Smooth muscle cell (in vitro differentiated cells): ENCODE data around the gene TBCD. TPM values are rescaled to one million over a fixed set of nuclear protein-coding genes. Genes with fewer than 3 reads are reported as not detected.
A peak's percentile ranks its signal among the peaks of the same experiment; 100 is the strongest.

ENCODE experiments used
- DNase-seq: peaks from one replicate; lab custom pipeline; 2025; ENCODE audit not compliant: unreplicated experiment; lab: John Stamatoyannopoulos, UW
- H2AFZ ChIP-seq: fragments of 200-600 bp; sonication (generic); 2 replicates; pipeline ENCODE4 v1.6.0; 2016; ENCODE audit warnings: antibody characterized with exemption, low read depth, mild to moderate bottlenecking
- H3F3A ChIP-seq: fragments of 200-600 bp; sonication (generic); 2 replicates; pipeline ENCODE4 v1.6.0; 2017; ENCODE audit warnings: antibody characterized with exemption, low read depth
- H3K27ac ChIP-seq: fragments of 200-600 bp; sonication (generic); 2 replicates; pipeline ENCODE4 v1.5.1; 2016; ENCODE audit warnings: low read depth, mild to moderate bottlenecking
- H3K27me3 ChIP-seq: fragments of 200-600 bp; sonication (generic); 2 replicates; pipeline ENCODE4 v1.6.1; 2016; ENCODE audit warnings: low read depth, mild to moderate bottlenecking
- H3K36me3 ChIP-seq: fragments of 200-600 bp; sonication (generic); 2 replicates; pipeline ENCODE4 v1.5.1; 2016; ENCODE audit warnings: low read depth
- H3K4me1 ChIP-seq: fragments of 200-600 bp; sonication (generic); 2 replicates; pipeline ENCODE4 v1.5.1; 2016; ENCODE audit warnings: low read depth
- H3K4me2 ChIP-seq: fragments of 200-600 bp; sonication (generic); 2 replicates; pipeline ENCODE4 v1.6.0; 2016; ENCODE audit warnings: mild to moderate bottlenecking
- H3K4me3 ChIP-seq: fragments of 200-600 bp; sonication (generic); 2 replicates; pipeline ENCODE4 v1.5.1; 2016; ENCODE audit warnings: mild to moderate bottlenecking
- H3K79me2 ChIP-seq: fragments of 200-600 bp; sonication (generic); 2 replicates; pipeline ENCODE4 v1.6.0; 2016; ENCODE audit warnings: low read depth, mild to moderate bottlenecking
- H3K9ac ChIP-seq: fragments of 200-600 bp; sonication (generic); 2 replicates; pipeline ENCODE4 v1.6.0; 2016; ENCODE audit warnings: low read depth
- H3K9me3 ChIP-seq: fragments of 200-600 bp; sonication (generic); replicated peaks from 2 replicates; pipeline ENCODE4 v1.5.1; 2016; ENCODE audit warnings: low read depth
- H4K20me1 ChIP-seq: fragments of 200-600 bp; sonication (generic); 2 replicates; pipeline ENCODE4 v1.6.0; 2016; ENCODE audit warnings: low read depth
- WGBS: methylation state at CpG from one replicate; pipeline ENCODE4 v1.1.7; 2016; ENCODE audit warnings: low lambda C conversion rate; 5-methylcytosine and 5-hydroxymethylcytosine counted together
- polyA plus RNA-seq: library from polyadenylated mRNA; unstranded; fragments of >200 nt; fragmentation: Nextera tagmentation; extraction: Ambion mirVana; gene quantifications from 2 replicates; pipeline ENCODE4 v1.2.1, GENCODE V29; 2016
- total RNA-seq: library from RNA; depleted of rRNA; stranded (reverse); fragments of >200 nt; gene quantifications from 2 replicates; pipeline ENCODE4 v1.2.3, GENCODE V29; 2014
- TF ChIP-seq, protein P1 (sequence below): fragments of 200-600 bp; sonication (generic); IDR thresholded peaks from 2 replicates; pipeline ENCODE4 v1.5.1; 2017; ENCODE audit warnings: borderline replicate concordance, mild to moderate bottlenecking, antibody characterized with exemption; ENCODE audit not compliant: insufficient read depth, poor library complexity, severe bottlenecking

The TBCD gene
- total and polyA plus RNA-seq, 2 experiments from 2014 or later: 29.1 to 38.8 TPM

DNA sequence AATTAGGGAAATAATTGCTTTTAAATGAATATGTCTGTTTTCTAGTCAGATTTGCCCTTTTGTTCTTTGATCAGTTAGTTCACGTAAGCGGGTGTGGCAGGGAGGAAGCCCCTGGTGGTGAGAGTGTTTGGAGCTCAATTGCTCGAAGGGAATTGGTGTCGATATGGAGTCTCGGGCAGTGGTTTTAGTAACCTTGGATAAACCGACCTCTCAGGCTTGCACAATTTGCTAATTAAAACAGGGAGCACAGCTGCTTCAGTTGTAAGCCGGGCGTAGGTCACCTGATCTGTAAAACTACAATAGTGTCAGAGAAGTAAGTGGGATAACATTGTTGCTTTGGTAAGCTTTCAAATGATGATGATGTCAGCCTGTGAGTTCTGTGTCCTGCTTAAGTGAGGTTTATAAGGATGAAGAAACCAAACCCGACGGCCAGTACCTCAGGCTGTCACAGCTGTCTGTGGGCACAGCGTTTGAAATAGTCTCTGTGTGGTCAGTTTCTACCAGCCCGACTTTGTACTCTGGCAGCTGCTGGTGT is 85.0 kb downstream of the TBCD start:
- H2AFZ ChIP-seq: no peak overlapping the region
- peak overlapping the region; percentile 10 for H3K9ac ChIP-seq
- peak overlapping the region; percentile 79 for H3K4me2 ChIP-seq
- peaks cover 11% of the 10 kb centered on the region for H3F3A ChIP-seq
- H3K27ac ChIP-seq: peak overlapping the region; percentile 71
- H3K4me3 ChIP-seq: no peak overlapping the region
- 47% methylated on average over 12 of the region's 12 CpGs for WGBS
- no peaks in the 10 kb centered on the region for H3K36me3 ChIP-seq
- no peaks in the 10 kb centered on the region for H3K79me2 ChIP-seq
- H3K9me3 ChIP-seq: no peaks in the 10 kb centered on the region
- no peaks in the 10 kb centered on the region for H4K20me1 ChIP-seq
- no peak for DNase-seq
- H3K4me1 ChIP-seq: peaks cover 27% of the 10 kb centered on the region
- TF ChIP-seq, protein P1, sequence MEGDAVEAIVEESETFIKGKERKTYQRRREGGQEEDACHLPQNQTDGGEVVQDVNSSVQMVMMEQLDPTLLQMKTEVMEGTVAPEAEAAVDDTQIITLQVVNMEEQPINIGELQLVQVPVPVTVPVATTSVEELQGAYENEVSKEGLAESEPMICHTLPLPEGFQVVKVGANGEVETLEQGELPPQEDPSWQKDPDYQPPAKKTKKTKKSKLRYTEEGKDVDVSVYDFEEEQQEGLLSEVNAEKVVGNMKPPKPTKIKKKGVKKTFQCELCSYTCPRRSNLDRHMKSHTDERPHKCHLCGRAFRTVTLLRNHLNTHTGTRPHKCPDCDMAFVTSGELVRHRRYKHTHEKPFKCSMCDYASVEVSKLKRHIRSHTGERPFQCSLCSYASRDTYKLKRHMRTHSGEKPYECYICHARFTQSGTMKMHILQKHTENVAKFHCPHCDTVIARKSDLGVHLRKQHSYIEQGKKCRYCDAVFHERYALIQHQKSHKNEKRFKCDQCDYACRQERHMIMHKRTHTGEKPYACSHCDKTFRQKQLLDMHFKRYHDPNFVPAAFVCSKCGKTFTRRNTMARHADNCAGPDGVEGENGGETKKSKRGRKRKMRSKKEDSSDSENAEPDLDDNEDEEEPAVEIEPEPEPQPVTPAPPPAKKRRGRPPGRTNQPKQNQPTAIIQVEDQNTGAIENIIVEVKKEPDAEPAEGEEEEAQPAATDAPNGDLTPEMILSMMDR: peak; percentile 22
- H3K27me3 ChIP-seq: no peaks in the 10 kb centered on the region

DNA sequence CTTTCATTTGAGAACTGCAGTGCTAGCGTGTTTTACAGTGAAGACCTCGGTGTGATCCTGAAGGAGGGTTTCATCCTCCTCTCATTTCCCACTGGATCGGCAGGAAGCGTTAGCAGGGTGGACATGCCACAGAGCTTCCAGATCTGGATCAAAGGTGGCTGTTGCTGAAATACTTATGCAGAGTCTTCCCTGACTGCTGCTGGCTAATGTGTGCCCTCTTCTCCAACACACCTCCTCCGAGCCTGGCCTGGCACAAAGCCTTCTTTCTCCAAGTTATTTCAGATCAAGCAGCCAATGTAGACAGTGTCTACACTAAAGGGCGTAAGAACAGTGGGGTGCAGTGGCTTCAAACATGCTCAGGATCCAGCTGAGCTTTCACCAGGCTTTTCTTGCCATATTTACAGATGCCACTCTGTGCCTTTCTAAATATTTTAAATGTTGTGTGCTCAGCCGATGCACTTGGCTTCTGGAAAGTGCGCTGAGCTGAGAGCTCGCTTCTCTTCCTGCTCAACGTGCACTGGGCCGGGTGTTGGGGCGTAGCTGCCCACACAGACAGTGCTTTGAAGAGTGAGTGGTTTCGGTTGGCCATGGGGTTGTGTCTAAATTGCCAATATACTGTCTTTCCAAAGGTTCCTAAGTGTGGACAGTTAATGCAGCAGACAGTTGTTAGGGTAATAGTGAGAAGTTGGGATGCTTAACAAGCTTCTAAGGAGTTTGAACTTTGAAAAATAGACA is 85.9 kb downstream of the TBCD start:
- Histone ChIP-seq H3K27ac (peak overlapping the region; percentile 71), H3K9me3 (no peaks in the 10 kb centered on the region), H2AFZ (no peak overlapping the region), H3K4me3 (peak overlapping the region; percentile 42), H3K27me3 (no peaks in the 10 kb centered on the region), H3K9ac (peak overlapping the region; percentile 34), H3K79me2 (no peaks in the 10 kb centered on the region), H3F3A (peaks cover 11% of the 10 kb centered on the region), H4K20me1 (no peaks in the 10 kb centered on the region), H3K4me2 (peak overlapping the region; percentile 79), H3K4me1 (peaks cover 27% of the 10 kb centered on the region), H3K36me3 (no peaks in the 10 kb centered on the region)
- TF ChIP-seq, protein P1: no peak
- no peak for DNase-seq
- 70% methylated on average over 13 of the region's 13 CpGs for WGBS

DNA sequence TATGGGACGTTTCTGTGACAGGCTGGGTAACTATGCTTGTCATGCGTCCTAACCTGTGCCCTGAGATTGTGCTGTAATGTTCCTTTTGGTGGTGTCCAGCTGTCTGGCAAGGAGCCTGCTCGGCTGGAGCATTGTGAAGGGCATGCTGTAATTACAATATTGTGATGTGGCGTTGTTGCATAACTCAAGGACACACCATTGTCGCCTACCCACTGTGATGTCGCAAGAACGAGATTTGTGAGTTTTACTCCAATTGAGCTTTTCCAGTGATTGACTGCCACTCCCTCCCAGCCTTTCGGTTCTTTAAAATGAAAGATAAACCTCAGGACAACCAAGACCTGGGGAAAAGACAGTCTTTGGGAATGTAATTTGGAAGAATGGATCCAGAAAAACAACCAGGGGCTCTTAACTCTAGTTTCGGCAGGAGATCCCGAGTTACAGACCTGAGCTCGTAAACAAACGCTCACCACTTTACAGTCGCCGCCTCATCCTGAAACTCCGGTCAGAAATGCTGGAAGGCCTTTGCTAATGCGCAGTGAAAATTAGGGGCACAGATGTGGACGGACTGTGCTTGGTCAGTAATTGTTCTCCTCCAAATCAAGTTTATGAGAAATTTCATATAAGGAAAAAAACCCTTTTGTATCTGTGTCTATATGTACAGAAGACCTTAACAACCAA is 86.7 kb downstream of the TBCD start:
- Histone ChIP-seq H3K27ac (peak overlapping the region; percentile 71), H3K36me3 (no peaks in the 10 kb centered on the region), H3K4me3 (peak overlapping the region; percentile 42), H3K9ac (peak overlapping the region; percentile 63), H4K20me1 (no peaks in the 10 kb centered on the region), H2AFZ (peak overlapping the region; percentile 76), H3F3A (peaks cover 11% of the 10 kb centered on the region), H3K4me2 (peak overlapping the region; percentile 79), H3K4me1 (peaks cover 27% of the 10 kb centered on the region), H3K27me3 (no peaks in the 10 kb centered on the region), H3K79me2 (no peaks in the 10 kb centered on the region), H3K9me3 (no peaks in the 10 kb centered on the region)
- TF ChIP-seq, protein P1: no peak
- WGBS: 40% methylated on average over 17 of the region's 17 CpGs
- no peak for DNase-seq
